ENCODE results near the gene BEGAIN. TPM values are rescaled to one million over a fixed set of nuclear protein-coding genes. Genes with fewer than 3 reads are reported as not detected.

The BEGAIN gene
- polyA plus RNA-seq, 2 of the 4 experiments (the other 2 are of a cell fraction) = 1.4 to 3.7 TPM

DNA sequence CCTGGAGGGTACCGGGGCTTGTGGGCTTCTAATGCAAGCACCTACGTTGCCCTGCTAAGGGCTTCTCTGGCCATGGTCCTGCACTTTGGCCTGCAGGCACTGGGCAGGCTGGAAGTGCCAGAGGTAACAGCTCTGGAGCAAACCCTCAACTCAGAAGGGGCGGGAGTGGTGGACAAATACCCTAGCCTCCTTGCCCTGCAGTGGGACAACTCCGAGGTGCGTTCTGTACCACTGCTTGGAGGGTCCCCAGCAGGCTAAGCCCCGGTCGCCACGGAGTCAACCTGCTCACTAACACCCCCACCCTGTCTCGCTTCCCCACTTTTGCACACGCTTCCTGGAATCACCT, 20.4 kb upstream of the BEGAIN start:
- no peak overlapping the region for H3K27ac ChIP-seq
- POLR2A ChIA-PET = no interaction called here
- DNase-seq (ENCODE audit: low read depth in 1 of 2, low spot score in 1 of 2) = no peak

DNA sequence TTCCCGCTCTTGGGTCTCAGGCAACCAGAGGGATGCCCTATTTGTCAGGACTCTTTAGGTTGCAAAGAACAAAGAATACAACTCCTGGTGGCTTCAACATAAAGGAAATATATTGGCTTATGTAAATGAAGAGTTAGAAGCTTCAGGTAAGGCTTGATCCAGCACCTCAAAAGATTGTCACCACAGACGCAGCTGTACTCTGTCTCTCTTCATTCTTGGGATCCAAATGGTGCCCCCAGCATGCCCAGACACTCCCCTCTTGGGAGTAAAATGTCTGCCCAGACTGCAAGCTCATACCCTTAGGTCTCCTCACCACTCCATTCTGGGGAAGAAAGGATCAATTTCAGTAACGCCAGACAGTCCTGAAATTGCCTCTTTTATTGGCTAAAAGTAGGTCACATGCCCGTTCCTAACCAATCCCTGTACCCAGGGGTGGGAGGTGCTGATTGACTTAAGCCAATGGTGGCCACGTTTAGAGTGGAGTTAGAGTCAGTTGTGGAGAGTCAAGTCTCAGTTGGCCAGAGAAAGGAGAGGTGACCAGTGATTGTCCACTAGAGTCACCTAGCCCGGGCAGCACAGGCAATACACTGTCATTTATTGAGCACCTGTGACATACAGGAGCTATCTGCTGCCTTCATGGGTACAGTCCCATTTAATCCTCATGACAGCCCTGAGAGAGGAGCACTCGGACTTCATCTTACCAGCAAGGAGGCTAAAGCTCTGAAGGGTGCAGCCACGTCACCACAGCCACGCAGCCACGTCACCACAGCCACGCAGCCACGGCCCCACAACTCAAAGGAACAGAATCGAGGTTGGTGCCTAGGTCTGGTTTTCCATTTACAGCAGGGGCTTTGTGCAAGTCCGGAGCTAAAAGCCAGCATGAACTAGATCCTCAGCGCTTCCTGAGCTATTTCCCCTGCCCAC, 19.7 kb upstream of the BEGAIN start:
- peak in 1 of 2 experiments; percentile 49; a peak in 3 of 6 replicates for ATAC-seq
- POLR2A ChIA-PET = no interaction called here

More for the DNA sequence above, 20.4 kb upstream of the BEGAIN start:
- Histone ChIP-seq H3K9me3 (no peaks in the 10 kb centered on the region), H3K4me3 (no peak overlapping the region), H3K4me1 (no peaks in the 10 kb centered on the region), H3K4me2 (no peak overlapping the region)
- ATAC-seq (no peak), FAIRE-seq (no peak)
- WGBS (ENCODE audit: missing lambda C conversion rate) = 86% methylated on average over 10 of the region's 10 CpGs
- CTCF ChIA-PET = interaction anchor here (2.1 kb wide), 1 partner anchor 168 kb away, joined by 9 read pairs; no protein-coding TSS in a partner anchor
- TF ChIP-seq HOXB13 (CRISPR knock-in tag; IDR thresholded peaks at IDR 0.05; ENCODE audit: low read depth) (no peak), JUN (IDR thresholded peaks at IDR 0.05) (no peak), CEBPB (IDR thresholded peaks at IDR 0.05) (no peak), RNF2 (IDR thresholded peaks at IDR 0.05; ENCODE audit: borderline replicate concordance, low read depth) (no peak), JUNB (IDR thresholded peaks at IDR 0.05) (no peak), HOXB5 (CRISPR knock-in tag; IDR thresholded peaks at IDR 0.05) (no peak), EP300 (IDR thresholded peaks at IDR 0.05) (no peak), MYC (IDR thresholded peaks at IDR 0.05; ENCODE audit: borderline replicate concordance, low read length) (no peak), HOXA7 (CRISPR knock-in tag; IDR thresholded peaks at IDR 0.05) (no peak)
- TF ChIP-seq, protein P1, sequence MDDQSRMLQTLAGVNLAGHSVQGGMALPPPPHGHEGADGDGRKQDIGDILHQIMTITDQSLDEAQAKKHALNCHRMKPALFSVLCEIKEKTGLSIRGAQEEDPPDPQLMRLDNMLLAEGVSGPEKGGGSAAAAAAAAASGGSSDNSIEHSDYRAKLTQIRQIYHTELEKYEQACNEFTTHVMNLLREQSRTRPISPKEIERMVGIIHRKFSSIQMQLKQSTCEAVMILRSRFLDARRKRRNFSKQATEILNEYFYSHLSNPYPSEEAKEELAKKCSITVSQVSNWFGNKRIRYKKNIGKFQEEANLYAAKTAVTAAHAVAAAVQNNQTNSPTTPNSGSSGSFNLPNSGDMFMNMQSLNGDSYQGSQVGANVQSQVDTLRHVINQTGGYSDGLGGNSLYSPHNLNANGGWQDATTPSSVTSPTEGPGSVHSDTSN (IDR thresholded peaks at IDR 0.05) = no peak
- TF ChIP-seq, protein P2, sequence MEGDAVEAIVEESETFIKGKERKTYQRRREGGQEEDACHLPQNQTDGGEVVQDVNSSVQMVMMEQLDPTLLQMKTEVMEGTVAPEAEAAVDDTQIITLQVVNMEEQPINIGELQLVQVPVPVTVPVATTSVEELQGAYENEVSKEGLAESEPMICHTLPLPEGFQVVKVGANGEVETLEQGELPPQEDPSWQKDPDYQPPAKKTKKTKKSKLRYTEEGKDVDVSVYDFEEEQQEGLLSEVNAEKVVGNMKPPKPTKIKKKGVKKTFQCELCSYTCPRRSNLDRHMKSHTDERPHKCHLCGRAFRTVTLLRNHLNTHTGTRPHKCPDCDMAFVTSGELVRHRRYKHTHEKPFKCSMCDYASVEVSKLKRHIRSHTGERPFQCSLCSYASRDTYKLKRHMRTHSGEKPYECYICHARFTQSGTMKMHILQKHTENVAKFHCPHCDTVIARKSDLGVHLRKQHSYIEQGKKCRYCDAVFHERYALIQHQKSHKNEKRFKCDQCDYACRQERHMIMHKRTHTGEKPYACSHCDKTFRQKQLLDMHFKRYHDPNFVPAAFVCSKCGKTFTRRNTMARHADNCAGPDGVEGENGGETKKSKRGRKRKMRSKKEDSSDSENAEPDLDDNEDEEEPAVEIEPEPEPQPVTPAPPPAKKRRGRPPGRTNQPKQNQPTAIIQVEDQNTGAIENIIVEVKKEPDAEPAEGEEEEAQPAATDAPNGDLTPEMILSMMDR (IDR thresholded peaks at IDR 0.05) = no peak

DNA sequence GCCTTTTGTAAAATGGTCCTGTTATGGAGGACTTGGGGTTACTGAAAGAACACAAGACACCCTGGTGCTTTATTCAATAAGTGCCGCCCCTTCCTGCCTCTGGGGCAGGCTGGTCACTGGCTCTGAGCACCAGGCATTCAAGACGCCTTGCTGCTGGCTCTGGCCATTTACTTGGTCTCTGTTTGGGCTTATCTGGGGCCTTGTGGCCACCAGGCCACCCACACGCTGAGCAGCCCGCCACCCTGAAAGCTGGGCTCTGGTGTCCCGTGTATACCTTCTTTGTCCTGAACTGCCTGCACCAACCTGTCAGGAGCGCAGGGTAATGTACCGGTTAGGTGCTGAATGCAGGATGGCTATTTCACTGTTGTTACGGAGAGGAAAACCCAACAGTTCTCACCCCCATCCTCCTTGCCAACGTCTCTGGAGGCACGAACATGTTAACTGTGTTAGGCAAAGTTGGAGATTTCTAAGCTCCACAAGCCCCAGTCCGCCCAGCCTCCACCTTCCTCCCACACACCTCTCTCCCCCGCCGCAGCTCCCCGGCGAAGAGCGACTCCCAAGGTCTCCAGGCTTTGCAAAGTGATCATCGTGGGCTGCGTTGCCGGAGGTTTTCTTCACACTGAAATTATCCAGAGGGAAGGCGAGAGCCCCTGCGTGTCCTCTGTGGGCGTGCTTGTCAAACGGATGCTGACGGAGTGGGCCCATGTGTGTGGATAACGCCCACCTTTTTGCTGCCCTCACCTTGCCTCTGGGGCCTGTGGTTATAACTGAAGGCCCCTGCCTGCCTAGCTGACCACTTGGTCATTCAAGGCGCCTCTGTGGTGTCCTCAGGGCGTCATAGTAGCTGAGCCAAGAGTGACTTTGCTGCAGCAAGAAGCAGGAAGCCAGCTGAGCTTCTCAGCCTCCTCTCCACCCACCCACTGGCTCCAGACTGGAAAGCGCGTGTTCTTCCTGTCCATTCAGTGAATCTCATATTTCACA, 18.8 kb upstream of the BEGAIN start:
- TF ChIP-seq ESRRA (IDR thresholded peaks at IDR 0.05; ENCODE audit: borderline replicate concordance, low read length) = no peak
- TF ChIP-seq GATA3 (IDR thresholded peaks at IDR 0.05; ENCODE audit: borderline replicate concordance) = no peak
- TF ChIP-seq, protein P3, sequence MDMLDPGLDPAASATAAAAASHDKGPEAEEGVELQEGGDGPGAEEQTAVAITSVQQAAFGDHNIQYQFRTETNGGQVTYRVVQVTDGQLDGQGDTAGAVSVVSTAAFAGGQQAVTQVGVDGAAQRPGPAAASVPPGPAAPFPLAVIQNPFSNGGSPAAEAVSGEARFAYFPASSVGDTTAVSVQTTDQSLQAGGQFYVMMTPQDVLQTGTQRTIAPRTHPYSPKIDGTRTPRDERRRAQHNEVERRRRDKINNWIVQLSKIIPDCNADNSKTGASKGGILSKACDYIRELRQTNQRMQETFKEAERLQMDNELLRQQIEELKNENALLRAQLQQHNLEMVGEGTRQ (IDR thresholded peaks at IDR 0.05) = no peak
- no peak for TF ChIP-seq CBX8 (IDR thresholded peaks at IDR 0.05)
- TF ChIP-seq, protein P4, sequence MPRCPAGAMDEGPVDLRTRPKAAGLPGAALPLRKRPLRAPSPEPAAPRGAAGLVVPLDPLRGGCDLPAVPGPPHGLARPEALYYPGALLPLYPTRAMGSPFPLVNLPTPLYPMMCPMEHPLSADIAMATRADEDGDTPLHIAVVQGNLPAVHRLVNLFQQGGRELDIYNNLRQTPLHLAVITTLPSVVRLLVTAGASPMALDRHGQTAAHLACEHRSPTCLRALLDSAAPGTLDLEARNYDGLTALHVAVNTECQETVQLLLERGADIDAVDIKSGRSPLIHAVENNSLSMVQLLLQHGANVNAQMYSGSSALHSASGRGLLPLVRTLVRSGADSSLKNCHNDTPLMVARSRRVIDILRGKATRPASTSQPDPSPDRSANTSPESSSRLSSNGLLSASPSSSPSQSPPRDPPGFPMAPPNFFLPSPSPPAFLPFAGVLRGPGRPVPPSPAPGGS (IDR thresholded peaks at IDR 0.05) = no peak
- no peak for TF ChIP-seq RNF2 (IDR thresholded peaks at IDR 0.05; ENCODE audit: borderline replicate concordance, low read depth)
- no peak for TF ChIP-seq HOXB13 (CRISPR knock-in tag; IDR thresholded peaks at IDR 0.05; ENCODE audit: low read depth)
- no peak for TF ChIP-seq RAD21 (conservative IDR thresholded peaks at IDR 0.05 in 1 of 2, IDR thresholded peaks at IDR 0.05 in 1 of 2)
- TF ChIP-seq JUN (IDR thresholded peaks at IDR 0.05) = no peak
- no peak for TF ChIP-seq SREBF2 (IDR thresholded peaks at IDR 0.05)
- no peak; a peak in 1 of 6 replicates for ATAC-seq
- ChIA-PET CTCF (interaction anchor here (1.4 to 2.1 kb wide), 3 partner anchors 40 to 222 kb away, joined by 4 to 9 read pairs (median 7); no protein-coding TSS in a partner anchor), POLR2A (no interaction called here)
- Histone ChIP-seq H3K9me3 (peaks cover 14% of the 10 kb centered on the region), H3K4me3 (no peak overlapping the region), H3K4me1 (no peaks in the 10 kb centered on the region), H3K27ac (no peak overlapping the region), H3K4me2 (no peak overlapping the region)
- 77% methylated on average over 27 of the region's 29 CpGs for WGBS (ENCODE audit: missing lambda C conversion rate)
- DNase-seq (ENCODE audit: low read depth in 1 of 2, low spot score in 1 of 2) = no peak
- FAIRE-seq = no peak

More for the DNA sequence above, 19.7 kb upstream of the BEGAIN start:
- Histone ChIP-seq H3K4me3 (no peak overlapping the region), H3K4me1 (no peaks in the 10 kb centered on the region), H3K4me2 (no peak overlapping the region), H3K27ac (no peak overlapping the region), H3K9me3 (peaks cover 4% of the 10 kb centered on the region; the same call in 2 of the 3 replicates)
- FAIRE-seq = no peak
- TF ChIP-seq, protein P3 (IDR thresholded peaks at IDR 0.05) = peak; percentile 71
- TF ChIP-seq TFCP2L1 (CRISPR knock-in tag; IDR thresholded peaks at IDR 0.05) = no peak
- DNase-seq (ENCODE audit: low read depth in 1 of 2, low spot score in 1 of 2) = no peak
- CTCF ChIA-PET = interaction anchor here (1.4 to 2.1 kb wide), 3 partner anchors 39 to 223 kb away, joined by 4 to 9 read pairs (median 7); no protein-coding TSS in a partner anchor
- WGBS (ENCODE audit: missing lambda C conversion rate) = 66% methylated on average over 15 of the region's 15 CpGs

Data from A549 (cell line).